GM19324 (cell line): ENCODE measurements around the gene U2AF2.

Source experiments
- ATAC-seq: cut with Tn5 transposase; IDR thresholded peaks from one replicate; pipeline ENCODE4 v1.9.1; 2021; ENCODE audit warnings: mild to moderate bottlenecking, moderate library complexity; ENCODE audit not compliant: unreplicated experiment, low FRiP score

The U2AF2 gene

DNA sequence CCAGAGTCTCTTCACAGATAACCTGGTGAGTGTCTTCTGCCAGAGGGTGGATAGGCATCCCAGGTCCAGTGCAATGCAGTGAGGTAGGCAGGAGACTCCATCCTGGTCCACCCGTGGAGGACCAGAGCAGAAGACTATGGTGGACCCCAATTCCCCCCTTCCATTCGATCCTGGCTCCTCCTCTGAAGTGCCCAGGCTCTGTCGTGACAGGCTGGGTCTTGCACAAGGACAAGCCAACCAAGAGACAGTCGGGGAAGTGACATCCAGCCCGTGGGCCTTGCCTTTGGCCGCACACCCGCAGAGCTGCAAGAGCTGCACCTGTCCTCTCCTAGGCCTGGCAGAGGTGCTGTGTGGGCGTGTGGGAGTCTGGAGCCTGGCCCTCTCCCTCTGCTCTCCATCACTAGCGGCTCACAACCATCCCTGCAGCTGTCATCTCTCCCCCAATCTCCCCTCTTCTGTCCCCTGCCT, 33.6 kb upstream of the U2AF2 start:
- no peak for ATAC-seq

- no peak for ATAC-seq
These were observed 33.1 kb upstream of the U2AF2 start for GRCh38 chr19:55621673-55622231.

GRCh38 chr19:55622242-55622969, 32.4 kb upstream of the U2AF2 start:
- no peak for ATAC-seq

DNA sequence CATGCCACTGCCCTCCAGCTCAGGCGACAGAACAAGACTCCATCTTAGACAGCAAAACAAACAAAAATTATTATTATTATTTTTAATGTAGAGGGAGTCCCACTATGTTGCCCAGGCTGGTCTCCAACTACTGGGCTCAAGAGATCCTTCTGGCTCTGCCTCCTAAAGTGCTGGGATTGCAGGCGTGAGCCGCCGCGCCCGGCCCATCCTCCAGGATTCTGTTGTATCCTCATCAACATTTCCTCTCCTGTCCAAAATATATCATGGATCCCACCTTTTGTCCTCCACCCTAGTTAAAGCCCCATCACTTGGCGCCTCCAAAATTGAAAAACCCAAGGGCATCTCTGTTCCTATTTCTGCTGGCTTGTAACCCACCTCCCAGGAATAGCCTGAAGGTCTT, 31.7 kb upstream of the U2AF2 start:
- ATAC-seq: no peak

DNA sequence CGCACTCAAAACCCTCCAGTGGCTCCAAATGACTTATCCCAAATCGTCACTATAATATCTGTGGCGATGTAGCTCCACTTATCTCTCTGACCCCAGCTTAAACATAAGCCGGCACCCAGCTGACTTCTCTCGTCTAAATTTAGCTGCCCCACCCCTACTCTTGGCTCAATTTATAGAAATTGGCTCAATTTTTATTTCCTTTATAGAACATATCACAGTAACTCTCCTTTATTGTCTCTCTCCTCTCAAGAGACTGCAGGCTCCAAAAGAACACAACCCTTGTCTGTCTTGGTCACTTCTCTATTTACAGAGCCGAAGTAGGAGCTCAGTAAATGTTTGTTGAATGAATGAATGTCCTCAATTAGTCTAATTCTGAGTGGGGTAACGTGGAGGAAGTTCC, 31.3 kb upstream of the U2AF2 start:
- ATAC-seq: no peak

GRCh38 chr19:55624109-55625003, 30.5 kb upstream of the U2AF2 start, which contains the start of gene ZNF784:
Gene ZNF784, minus strand, starts transcription at chr19:55624566. Its CDS starts 5 bp downstream, at chr19:55624561.
- peak; percentile 74 for ATAC-seq

- no peak for ATAC-seq
These were observed 29.9 kb upstream of the U2AF2 start for GRCh38 chr19:55625004-55625326.

- no peak for ATAC-seq
These were observed 28.5 kb upstream of the U2AF2 start for GRCh38 chr19:55626350-55626749.

GRCh38 chr19:55632463-55632834, 22.4 kb upstream of the U2AF2 start:
- ATAC-seq: no peak

DNA sequence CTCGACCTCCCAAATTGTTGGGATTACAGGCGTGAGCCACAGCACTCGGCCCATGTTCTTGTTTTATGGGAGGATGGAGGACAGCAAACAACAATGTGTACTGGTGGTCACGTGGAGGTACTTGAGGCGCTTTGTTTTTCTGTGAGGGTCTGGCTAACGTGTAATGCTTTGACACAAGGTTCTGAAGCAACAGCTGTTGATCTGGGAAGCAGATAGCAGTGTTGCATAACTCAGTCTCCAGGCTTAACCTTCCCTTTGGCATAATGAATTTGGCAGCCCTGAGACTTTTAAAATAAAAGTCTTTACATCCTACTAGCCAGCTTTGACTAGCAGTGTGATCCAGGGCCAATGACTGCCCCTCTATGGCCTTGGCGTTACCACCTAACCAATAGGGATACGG, 21.0 kb upstream of the U2AF2 start:
- ATAC-seq: no peak

DNA sequence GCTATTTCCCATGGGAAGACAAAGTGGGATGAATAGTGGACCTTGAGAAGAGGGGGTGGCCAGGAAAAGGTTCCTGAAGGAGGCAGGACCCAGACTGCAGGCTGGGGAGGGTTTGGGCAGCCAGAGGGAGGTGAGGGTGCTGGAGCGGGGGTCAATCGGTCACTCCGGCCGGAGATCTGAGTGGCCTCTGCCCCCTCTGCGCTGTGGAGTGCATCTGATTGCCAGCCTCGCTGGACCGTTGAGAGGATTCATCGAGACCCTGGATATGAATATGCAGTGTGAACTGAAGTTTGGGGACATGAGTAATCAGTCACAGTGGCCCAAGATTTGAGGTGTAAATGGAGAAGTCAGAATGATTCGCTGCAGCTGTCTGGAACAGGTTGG, 19.5 kb upstream of the U2AF2 start:
- ATAC-seq: no peak

DNA sequence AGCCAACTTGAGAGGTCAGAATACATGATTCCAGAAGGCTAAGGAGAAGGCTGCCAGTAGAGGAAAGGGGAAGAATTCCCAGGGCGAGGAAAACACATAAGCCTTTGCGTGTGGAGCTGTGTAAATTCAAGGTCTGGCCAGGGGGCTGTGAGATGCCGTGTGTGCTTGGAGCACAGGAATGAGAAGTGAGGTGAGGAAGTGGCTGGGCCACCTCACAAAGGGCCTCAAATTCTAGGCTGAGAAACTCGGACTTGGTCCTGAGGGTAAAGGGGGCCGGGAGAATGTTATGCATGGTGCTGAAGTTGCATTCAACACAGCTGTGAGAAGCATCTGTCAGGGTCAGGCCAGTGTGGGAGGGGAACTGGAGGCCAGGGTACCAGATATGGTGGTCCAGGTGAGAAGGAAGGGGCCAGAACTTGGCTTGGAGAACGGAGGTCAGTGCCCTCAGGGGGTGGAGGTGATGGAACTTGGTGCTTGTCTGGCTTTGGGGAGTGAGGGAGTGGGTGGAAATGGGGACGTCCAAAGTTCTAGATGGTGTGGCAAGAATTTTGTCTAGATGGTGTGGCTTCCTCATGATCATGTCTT, 18.9 kb upstream of the U2AF2 start:
- ATAC-seq: no peak

GRCh38 chr19:55636723-55637122, 18.1 kb upstream of the U2AF2 start:
- ATAC-seq: no peak

DNA sequence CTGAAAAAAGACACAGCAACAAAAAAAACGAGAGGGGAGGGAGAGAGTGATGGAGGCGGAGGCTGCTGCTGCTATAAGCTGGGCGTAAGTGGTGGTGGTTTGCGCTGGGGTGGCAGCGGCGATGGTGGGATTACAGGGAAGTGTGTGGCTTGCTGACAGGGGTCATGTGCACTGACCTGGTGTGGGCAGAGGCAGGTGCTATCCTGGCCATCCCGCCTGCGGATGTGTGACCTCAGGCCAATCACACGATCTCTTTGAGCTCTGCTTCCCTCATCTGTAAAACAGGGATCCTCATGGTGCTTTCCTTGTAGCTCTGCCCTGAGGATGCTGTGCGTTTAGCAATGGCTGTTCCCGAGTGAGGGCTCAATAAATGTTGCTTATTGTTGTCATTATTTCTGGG, 17.3 kb upstream of the U2AF2 start:
- no peak for ATAC-seq

- no peak for ATAC-seq
These were observed 15.9 kb upstream of the U2AF2 start for GRCh38 chr19:55638864-55639359.

DNA sequence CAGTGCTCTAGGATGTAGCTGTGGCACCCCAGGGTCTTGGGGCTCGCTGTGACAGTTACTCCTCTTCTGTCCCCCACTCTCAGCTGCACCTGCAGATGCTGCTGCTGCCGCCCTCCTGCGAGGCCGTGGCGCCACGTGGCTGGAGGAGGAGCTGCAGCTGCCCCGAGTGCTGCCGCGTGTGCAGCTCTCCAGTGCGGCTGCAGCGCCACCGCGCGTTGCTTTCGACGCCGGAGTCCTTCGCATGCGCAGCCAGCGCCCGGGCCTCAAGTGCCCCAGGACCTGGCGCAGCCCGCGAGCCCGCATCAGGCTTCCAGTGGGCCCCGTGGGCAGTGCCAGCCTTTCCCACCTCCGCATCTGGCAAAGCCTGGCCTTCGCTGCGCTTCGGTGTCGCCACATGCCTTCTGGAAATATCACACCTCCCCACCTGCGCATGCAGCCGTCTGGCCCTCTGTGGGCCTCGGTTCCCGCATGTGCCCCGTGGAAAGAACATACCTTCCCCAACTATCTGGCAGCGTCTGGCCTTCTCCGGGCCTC, 14.7 kb upstream of the U2AF2 start:
- ATAC-seq: no peak

DNA sequence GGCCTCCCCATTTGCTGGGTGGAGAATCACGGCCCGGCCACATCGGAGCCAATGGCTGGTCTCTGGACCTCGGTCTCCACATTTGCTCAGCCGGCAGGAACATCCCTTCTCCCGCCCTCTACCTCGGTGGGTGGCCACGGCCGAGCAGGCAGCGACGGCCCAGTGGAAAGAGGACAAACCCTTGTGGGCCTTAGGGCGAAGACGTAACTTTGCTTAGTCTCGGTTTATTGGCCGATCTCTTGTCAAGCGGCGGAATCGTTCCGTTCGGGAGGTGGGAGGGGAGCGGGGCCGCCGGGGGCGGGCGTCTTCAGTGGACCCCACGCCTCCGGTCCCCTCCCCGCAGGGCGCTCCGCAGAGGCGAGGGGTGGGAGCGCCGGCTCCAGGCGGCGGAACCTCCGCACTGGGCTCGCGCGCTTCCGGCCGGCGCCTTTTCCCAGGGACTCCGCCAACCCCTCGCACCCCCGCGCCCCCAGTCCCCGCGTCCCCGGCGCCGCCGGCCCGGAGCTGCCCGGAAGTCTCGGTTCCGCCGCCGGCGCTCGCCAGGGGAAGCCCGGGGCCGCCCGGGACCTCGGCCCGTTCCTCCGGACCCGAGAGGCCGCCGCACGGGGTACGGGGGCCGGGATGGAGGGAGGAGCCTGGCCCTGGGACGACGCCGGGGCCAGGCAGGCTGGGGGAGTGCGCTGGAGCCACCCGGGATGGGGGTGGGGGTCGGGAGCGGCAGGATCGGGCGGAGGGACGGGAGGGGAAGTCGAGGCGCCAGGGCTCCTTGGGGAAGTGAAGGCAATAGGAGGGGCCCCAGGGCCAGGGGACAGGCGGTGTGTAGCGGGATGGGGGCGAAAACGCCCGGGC, 14.0 kb upstream of the U2AF2 start, which contains the start of gene ZNF580:
Gene ZNF580, plus strand, starts transcription at position 426 of the 849 bp plus-strand sequence. CDS start 1,507 bp downstream, outside the sequence.
- peak; percentile 35 for ATAC-seq

GRCh38 chr19:55641426-55642152, 13.2 kb upstream of the U2AF2 start:
- ATAC-seq: no peak
